HG02870 (cell line): ENCODE data around the gene HAUS1.
"Not testable (repeated sequence)": the region's sequence is repeated elsewhere in the genome, so short reads cannot be mapped to it uniquely, and the experiment has no call there.

ENCODE experiments used
- ATAC-seq: cut with Tn5 transposase; IDR thresholded peaks from one replicate; pipeline ENCODE4 v1.9.1; 2021; ENCODE audit warnings: mild to moderate bottlenecking, moderate library complexity; ENCODE audit not compliant: unreplicated experiment

Gene HAUS1

GRCh38 chr18:46084431-46084830 lies 19.8 kb upstream of the HAUS1 start:
- no peak for ATAC-seq

- not testable (repeated sequence) for ATAC-seq
Observed at GRCh38 chr18:46088501-46088900, 15.7 kb upstream of the HAUS1 start.

GRCh38 chr18:46095532-46095931 lies 8.7 kb upstream of the HAUS1 start:
- ATAC-seq = no peak

- peak; percentile 36 for ATAC-seq
Observed at GRCh38 chr18:46096651-46097300, 7.4 kb upstream of the HAUS1 start.

- ATAC-seq = peak; percentile 15
Observed at GRCh38 chr18:46097431-46097800, 6.8 kb upstream of the HAUS1 start.

- ATAC-seq = peak; percentile 66
Observed at GRCh38 chr18:46097801-46098615, 6.2 kb upstream of the HAUS1 start, which contains the start of gene ATP5F1A. Gene ATP5F1A (minus strand): TSS chr18:46098296. CDS start chr18:46098231, 65 bp downstream.

- ATAC-seq = no peak
Observed at GRCh38 chr18:46098616-46098933, 5.6 kb upstream of the HAUS1 start.

GRCh38 chr18:46099463-46099862 lies 4.7 kb upstream of the HAUS1 start:
- no peak for ATAC-seq

- ATAC-seq = no peak
Observed at GRCh38 chr18:46109386-46109785, 5.2 kb downstream of the HAUS1 start.

- ATAC-seq = no peak
Observed at GRCh38 chr18:46110406-46110805, 6.2 kb downstream of the HAUS1 start.

- no peak for ATAC-seq
Observed at GRCh38 chr18:46113751-46114150, 9.6 kb downstream of the HAUS1 start.

GRCh38 chr18:46126625-46127024 lies 22.4 kb downstream of the HAUS1 start:
- not testable (repeated sequence) for ATAC-seq

GRCh38 chr18:46130061-46130460 lies 25.9 kb downstream of the HAUS1 start:
- ATAC-seq = no peak

- ATAC-seq = not testable (repeated sequence)
Observed at GRCh38 chr18:46130549-46130948, 26.4 kb downstream of the HAUS1 start.

- ATAC-seq = no peak
Observed at GRCh38 chr18:46133534-46133933, 29.3 kb downstream of the HAUS1 start.

GRCh38 chr18:46134920-46135675 lies 30.9 kb downstream of the HAUS1 start:
- no peak for ATAC-seq

- ATAC-seq = no peak
Observed at GRCh38 chr18:46140173-46140572, 36.0 kb downstream of the HAUS1 start.

- ATAC-seq = no peak
Observed at GRCh38 chr18:46141199-46141598, 37.0 kb downstream of the HAUS1 start.

GRCh38 chr18:46148810-46149209 lies 44.6 kb downstream of the HAUS1 start:
- ATAC-seq = no peak

- no peak for ATAC-seq
Observed at GRCh38 chr18:46152436-46152807, 48.2 kb downstream of the HAUS1 start.

- no peak for ATAC-seq
Observed at GRCh38 chr18:46152808-46153617, 48.8 kb downstream of the HAUS1 start.
